ENCODE results near the gene ESAM.

DNA sequence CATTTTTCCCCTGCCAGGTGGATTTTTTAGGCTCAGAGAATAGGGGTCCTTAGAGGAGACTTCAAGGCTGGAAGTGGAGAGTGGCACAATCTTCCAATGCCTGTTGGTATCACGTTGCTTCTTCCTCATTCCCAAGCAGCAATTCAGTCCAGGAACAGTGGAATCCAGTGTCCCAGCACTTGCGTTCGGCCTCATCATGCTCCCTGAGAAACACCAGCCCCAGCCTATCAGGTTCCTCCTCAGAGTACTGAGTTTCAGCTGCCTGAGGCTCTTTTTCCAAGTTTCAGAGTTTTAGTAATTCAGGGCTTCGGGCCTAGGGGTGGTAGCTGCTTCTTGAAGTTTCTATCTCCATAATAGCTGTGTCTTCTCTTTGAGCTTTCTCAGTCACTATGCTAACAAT lies 54.3 kb downstream of the ESAM start:
- TF ChIP-seq, protein P1, sequence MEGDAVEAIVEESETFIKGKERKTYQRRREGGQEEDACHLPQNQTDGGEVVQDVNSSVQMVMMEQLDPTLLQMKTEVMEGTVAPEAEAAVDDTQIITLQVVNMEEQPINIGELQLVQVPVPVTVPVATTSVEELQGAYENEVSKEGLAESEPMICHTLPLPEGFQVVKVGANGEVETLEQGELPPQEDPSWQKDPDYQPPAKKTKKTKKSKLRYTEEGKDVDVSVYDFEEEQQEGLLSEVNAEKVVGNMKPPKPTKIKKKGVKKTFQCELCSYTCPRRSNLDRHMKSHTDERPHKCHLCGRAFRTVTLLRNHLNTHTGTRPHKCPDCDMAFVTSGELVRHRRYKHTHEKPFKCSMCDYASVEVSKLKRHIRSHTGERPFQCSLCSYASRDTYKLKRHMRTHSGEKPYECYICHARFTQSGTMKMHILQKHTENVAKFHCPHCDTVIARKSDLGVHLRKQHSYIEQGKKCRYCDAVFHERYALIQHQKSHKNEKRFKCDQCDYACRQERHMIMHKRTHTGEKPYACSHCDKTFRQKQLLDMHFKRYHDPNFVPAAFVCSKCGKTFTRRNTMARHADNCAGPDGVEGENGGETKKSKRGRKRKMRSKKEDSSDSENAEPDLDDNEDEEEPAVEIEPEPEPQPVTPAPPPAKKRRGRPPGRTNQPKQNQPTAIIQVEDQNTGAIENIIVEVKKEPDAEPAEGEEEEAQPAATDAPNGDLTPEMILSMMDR (IDR thresholded peaks at IDR 0.05; ENCODE audit: low read depth, low read length, missing input control): no peak
- TF ChIP-seq, protein P2, sequence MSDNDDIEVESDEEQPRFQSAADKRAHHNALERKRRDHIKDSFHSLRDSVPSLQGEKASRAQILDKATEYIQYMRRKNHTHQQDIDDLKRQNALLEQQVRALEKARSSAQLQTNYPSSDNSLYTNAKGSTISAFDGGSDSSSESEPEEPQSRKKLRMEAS (IDR thresholded peaks at IDR 0.05): no peak
- TF ChIP-seq RAD21 (IDR thresholded peaks at IDR 0.05): no peak
- TF ChIP-seq, protein P3, sequence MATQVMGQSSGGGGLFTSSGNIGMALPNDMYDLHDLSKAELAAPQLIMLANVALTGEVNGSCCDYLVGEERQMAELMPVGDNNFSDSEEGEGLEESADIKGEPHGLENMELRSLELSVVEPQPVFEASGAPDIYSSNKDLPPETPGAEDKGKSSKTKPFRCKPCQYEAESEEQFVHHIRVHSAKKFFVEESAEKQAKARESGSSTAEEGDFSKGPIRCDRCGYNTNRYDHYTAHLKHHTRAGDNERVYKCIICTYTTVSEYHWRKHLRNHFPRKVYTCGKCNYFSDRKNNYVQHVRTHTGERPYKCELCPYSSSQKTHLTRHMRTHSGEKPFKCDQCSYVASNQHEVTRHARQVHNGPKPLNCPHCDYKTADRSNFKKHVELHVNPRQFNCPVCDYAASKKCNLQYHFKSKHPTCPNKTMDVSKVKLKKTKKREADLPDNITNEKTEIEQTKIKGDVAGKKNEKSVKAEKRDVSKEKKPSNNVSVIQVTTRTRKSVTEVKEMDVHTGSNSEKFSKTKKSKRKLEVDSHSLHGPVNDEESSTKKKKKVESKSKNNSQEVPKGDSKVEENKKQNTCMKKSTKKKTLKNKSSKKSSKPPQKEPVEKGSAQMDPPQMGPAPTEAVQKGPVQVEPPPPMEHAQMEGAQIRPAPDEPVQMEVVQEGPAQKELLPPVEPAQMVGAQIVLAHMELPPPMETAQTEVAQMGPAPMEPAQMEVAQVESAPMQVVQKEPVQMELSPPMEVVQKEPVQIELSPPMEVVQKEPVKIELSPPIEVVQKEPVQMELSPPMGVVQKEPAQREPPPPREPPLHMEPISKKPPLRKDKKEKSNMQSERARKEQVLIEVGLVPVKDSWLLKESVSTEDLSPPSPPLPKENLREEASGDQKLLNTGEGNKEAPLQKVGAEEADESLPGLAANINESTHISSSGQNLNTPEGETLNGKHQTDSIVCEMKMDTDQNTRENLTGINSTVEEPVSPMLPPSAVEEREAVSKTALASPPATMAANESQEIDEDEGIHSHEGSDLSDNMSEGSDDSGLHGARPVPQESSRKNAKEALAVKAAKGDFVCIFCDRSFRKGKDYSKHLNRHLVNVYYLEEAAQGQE (IDR thresholded peaks at IDR 0.05): no peak
- no peak for TF ChIP-seq RXRA (IDR thresholded peaks at IDR 0.05)

Measured in liver (tissue), 3 donors.